ENCODE results near the gene FFAR3. TPM values are rescaled to one million over a fixed set of nuclear protein-coding genes. Genes with fewer than 3 reads are reported as not detected.

FFAR3 gene
- total and polyA plus RNA-seq, 2 of the 8 experiments (the other 6 are each of a cell fraction or from before 2014, with no cell fraction given) = not detected

DNA sequence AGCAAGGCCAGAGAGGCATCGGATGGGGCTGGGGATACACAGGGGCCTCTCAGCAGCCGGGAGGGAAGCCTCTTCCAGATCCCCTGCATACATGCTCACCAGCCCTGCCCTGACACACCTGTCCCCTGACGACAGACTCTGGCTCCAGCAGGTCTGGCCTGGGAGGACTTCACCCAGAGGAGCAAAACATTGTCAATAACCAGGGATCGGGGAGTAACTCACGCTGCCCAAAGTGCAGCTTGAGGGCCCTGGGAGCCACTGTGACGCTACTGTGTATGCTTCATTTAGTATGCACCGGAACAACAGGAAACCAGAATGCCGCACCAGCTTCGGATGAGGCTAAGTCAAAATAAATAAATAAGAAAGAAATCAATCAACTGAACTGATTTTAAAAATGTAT, 41.7 kb upstream of the FFAR3 start (continued):
- TF ChIP-seq ATF3 (IDR thresholded peaks at IDR 0.05; ENCODE audit: insufficient read depth, low read depth, low read length) = no peak
- TF ChIP-seq CBX5 (IDR thresholded peaks at IDR 0.05; ENCODE audit: low read depth, low read length) = no peak
- no peak for TF ChIP-seq GABPA (IDR thresholded peaks at IDR 0.05; ENCODE audit: borderline replicate concordance, insufficient read depth, low read length)
- no peak for TF ChIP-seq CTCF (IDR thresholded peaks at IDR 0.05; ENCODE audit: control extremely low read depth in 1 of 3, insufficient read depth in 1 of 3, low read depth in 1 of 3, low read length in 3 of 3)
- no peak for TF ChIP-seq POU5F1 (IDR thresholded peaks at IDR 0.05; ENCODE audit: low read depth, low read length)
- no peak for TF ChIP-seq SIX5 (IDR thresholded peaks at IDR 0.05; ENCODE audit: low read depth, low read length)

Measured in H1 (cell line).